ENCODE results near the gene BAHCC1.

DNA sequence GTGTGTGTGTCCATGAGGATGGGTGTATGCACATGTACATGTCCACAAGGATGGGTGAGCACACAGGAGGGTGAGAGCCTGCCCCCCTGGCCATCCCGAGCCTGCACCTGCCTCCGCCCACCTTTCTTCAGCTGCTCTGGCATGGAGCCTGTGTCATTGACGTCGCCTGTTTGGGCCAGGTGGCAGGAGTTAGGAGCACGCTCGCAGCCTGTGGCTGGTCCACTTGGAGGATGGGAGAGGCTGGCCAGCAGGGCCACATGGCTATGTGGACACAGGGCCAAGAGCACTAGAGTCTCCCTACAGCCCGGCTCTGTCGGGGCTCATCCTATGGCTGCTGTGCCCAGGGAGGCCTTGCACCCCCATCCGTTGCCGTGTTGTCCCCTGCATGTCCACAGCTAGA lies 21.4 kb downstream of the BAHCC1 start:
- TF ChIP-seq POLR2A (IDR thresholded peaks at IDR 0.05), result no peak
- TF ChIP-seq, protein P1, sequence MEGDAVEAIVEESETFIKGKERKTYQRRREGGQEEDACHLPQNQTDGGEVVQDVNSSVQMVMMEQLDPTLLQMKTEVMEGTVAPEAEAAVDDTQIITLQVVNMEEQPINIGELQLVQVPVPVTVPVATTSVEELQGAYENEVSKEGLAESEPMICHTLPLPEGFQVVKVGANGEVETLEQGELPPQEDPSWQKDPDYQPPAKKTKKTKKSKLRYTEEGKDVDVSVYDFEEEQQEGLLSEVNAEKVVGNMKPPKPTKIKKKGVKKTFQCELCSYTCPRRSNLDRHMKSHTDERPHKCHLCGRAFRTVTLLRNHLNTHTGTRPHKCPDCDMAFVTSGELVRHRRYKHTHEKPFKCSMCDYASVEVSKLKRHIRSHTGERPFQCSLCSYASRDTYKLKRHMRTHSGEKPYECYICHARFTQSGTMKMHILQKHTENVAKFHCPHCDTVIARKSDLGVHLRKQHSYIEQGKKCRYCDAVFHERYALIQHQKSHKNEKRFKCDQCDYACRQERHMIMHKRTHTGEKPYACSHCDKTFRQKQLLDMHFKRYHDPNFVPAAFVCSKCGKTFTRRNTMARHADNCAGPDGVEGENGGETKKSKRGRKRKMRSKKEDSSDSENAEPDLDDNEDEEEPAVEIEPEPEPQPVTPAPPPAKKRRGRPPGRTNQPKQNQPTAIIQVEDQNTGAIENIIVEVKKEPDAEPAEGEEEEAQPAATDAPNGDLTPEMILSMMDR (IDR thresholded peaks at IDR 0.05), result no peak
